HCT116 (cell line): ENCODE results near the gene KLF17.

Source experiments
- POLR2A ChIP-seq: IDR thresholded peaks from 2 replicates; pipeline ENCODE4 v1.7.0; 2011; ENCODE audit warnings: borderline replicate concordance; ENCODE audit not compliant: insufficient read depth, insufficient read length; ENCODE audit errors: extremely low read depth
- POLR2AphosphoS5 ChIP-seq: IDR thresholded peaks from 2 replicates; pipeline ENCODE4 v1.6.1; 2011; ENCODE audit warnings: mild to moderate bottlenecking, low read depth, low read length, moderate library complexity
- TF ChIP-seq, protein P1 (sequence below), 3 experiments: fragments of 200-600 bp in 1 of 3; sonication (generic) in 1 of 3; IDR thresholded peaks in 2 of 3; conservative IDR thresholded peaks in 1 of 3; 2 replicates each; pipeline ENCODE4 v1.5.1; 2012 to 2017; ENCODE audit warnings: low read depth in 2 of 3, low read length in 2 of 3, antibody characterized with exemption in 1 of 3, borderline replicate concordance in 1 of 3, control low read depth in 1 of 3, mild to moderate bottlenecking in 1 of 3, mixed read lengths in 1 of 3, mixed run types in 1 of 3, moderate library complexity in 1 of 3; ENCODE audit not compliant: insufficient read depth in 1 of 3

DNA sequence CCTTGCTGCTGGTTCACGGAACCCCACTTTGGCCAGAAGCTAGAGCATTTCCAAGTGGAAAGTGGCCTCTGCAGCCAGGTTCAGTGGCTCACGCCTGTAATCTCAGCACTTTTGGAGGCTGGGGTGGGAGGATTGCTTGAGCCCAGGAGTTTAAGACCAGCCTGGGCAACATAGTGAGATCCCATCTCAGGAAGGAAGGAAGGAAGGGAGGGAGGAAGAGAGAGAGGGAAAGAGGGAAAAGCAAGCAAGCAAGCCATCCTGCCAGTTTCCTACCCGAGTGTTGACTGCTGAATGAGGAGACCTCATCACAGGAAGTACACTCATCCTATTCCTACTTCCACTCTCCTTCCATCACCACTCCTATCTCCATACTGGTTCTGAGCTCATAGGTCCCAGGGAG, 12.8 kb upstream of the KLF17 start:
- no peak for TF ChIP-seq POLR2AphosphoS5
- TF ChIP-seq POLR2A, result no peak
- TF ChIP-seq, protein P1, sequence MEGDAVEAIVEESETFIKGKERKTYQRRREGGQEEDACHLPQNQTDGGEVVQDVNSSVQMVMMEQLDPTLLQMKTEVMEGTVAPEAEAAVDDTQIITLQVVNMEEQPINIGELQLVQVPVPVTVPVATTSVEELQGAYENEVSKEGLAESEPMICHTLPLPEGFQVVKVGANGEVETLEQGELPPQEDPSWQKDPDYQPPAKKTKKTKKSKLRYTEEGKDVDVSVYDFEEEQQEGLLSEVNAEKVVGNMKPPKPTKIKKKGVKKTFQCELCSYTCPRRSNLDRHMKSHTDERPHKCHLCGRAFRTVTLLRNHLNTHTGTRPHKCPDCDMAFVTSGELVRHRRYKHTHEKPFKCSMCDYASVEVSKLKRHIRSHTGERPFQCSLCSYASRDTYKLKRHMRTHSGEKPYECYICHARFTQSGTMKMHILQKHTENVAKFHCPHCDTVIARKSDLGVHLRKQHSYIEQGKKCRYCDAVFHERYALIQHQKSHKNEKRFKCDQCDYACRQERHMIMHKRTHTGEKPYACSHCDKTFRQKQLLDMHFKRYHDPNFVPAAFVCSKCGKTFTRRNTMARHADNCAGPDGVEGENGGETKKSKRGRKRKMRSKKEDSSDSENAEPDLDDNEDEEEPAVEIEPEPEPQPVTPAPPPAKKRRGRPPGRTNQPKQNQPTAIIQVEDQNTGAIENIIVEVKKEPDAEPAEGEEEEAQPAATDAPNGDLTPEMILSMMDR (IDR thresholded peaks at IDR 0.05 in 2 of 3, conservative IDR thresholded peaks at IDR 0.05 in 1 of 3; ENCODE audit: borderline replicate concordance in 1 of 3, insufficient read depth in 1 of 3, low read depth in 2 of 3, low read length in 2 of 3), result no peak
